H1 (cell line): Measurements from ENCODE around the gene FOXN1. TPM values are rescaled to one million over a fixed set of nuclear protein-coding genes. Genes with fewer than 3 reads are reported as not detected.

ENCODE experiments used
- YY1 ChIP-seq: IDR thresholded peaks from 2 replicates; pipeline ENCODE4 v1.6.1; 2011; ENCODE audit warnings: low read depth, mild to moderate bottlenecking, low read length
- polyA plus RNA-seq, 7 experiments: library from polyadenylated mRNA; depleted of rRNA in 3 of 7; stranded (reverse) in 5 of 7; unstranded in 2 of 7; fragments of >200 nt in 5 of 7; fragments of 200-250 nt in 2 of 7; gene quantifications; 1 replicate in 5 of 7; 2 replicates in 1 of 7; 4 replicates in 1 of 7; pipeline versions ENCODE4 v1.2.1 to v1.2.3, GENCODE V29; 2011 to 2013; ENCODE audit warnings: missing spikeins in 2 of 7, mixed read lengths in 2 of 7
- total RNA-seq: library from RNA; stranded (reverse); fragmentation: NEBNext Ultra II Directional; extraction: Animal tissue kit (Norgen Biotek cat#: 25700); gene quantifications from 2 replicates; pipeline ENCODE4 v1.2.1, GENCODE V29; 2021
- TF ChIP-seq, protein P1 (sequence below), 3 experiments: IDR thresholded peaks; 1 replicate in 2 of 3; 2 replicates in 1 of 3; pipeline versions ENCODE4 v1.5.1 to v1.6.1; 2011; ENCODE audit warnings: low read length in 3 of 3, mild to moderate bottlenecking in 3 of 3, inconsistent platforms in 2 of 3, low read depth in 1 of 3, moderate library complexity in 1 of 3; ENCODE audit not compliant: insufficient read depth in 1 of 3; ENCODE audit errors: control extremely low read depth in 1 of 3

The FOXN1 gene
- total and polyA plus RNA-seq, 2 of the 8 experiments (the other 6 are each of a cell fraction or from before 2014, with no cell fraction given): not detected

DNA sequence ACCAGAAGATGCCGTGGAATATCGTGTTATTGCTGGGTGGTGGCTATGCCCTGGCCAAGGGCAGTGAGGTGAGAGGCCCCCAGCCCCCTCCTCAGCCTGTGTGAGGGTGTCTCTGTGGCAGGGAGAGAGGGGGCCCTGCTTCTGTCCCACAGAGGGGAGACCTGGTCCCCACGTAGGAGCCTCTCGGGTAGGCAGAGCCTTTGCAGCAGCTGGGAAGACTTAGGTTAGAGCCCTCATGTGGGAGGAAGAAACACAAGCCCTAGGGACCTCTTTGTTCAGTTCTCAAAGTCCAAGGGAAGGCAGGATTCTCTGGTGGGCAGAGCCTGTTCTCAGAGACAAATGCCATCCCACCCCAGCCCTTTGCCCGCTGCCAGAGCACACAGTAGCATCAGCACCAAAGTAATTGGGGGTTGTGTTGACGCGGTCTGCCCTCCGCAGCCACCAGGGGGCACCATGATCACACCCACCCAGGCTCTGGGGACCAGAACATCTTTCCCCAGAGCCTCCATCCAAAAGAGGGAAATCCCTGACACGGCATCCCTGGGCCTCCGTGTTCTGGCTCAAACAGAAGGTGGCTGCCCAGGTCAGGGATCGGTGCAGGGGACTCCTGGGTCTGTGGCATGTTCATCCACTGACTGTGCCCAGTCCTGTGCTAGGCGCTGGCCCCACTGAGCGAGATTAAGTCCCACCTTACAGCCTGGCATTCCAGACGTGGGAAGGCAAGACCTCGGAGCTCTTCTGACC, 11.5 kb upstream of the FOXN1 start (continued):
- TF ChIP-seq, protein P1, sequence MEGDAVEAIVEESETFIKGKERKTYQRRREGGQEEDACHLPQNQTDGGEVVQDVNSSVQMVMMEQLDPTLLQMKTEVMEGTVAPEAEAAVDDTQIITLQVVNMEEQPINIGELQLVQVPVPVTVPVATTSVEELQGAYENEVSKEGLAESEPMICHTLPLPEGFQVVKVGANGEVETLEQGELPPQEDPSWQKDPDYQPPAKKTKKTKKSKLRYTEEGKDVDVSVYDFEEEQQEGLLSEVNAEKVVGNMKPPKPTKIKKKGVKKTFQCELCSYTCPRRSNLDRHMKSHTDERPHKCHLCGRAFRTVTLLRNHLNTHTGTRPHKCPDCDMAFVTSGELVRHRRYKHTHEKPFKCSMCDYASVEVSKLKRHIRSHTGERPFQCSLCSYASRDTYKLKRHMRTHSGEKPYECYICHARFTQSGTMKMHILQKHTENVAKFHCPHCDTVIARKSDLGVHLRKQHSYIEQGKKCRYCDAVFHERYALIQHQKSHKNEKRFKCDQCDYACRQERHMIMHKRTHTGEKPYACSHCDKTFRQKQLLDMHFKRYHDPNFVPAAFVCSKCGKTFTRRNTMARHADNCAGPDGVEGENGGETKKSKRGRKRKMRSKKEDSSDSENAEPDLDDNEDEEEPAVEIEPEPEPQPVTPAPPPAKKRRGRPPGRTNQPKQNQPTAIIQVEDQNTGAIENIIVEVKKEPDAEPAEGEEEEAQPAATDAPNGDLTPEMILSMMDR (IDR thresholded peaks at IDR 0.05; ENCODE audit: control extremely low read depth in 1 of 3, insufficient read depth in 1 of 3, low read depth in 1 of 3, low read length in 3 of 3): peak; percentile 93 to 97 (median 93)
- TF ChIP-seq YY1: peak; percentile 62; the same call in 1 of the 2 replicates
